HG03469 (cell line): ENCODE measurements around the gene NCAPD3.
A peak's percentile ranks its signal among the peaks of the same experiment; 100 is the strongest.
"Not testable (repeated sequence)": the region's sequence is repeated elsewhere in the genome, so short reads cannot be mapped to it uniquely, and the experiment has no call there.

Source experiments
- ATAC-seq: cut with Tn5 transposase; IDR thresholded peaks from one replicate; pipeline ENCODE4 v1.9.1; 2021; ENCODE audit warnings: mild to moderate bottlenecking, moderate library complexity, moderate number of reproducible peaks; ENCODE audit not compliant: unreplicated experiment

NCAPD3 gene

GRCh38 chr11:134224710-134225664, 1.2 kb upstream of the NCAPD3 start:
- ATAC-seq: peak; percentile 7

GRCh38 chr11:134223121-134223520, 646 bp downstream of the NCAPD3 start:
- ATAC-seq: no peak

GRCh38 chr11:134216816-134217215, 7.0 kb downstream of the NCAPD3 start:
- no peak for ATAC-seq

- no peak for ATAC-seq
Observed at GRCh38 chr11:134215836-134216235, 7.9 kb downstream of the NCAPD3 start.

- no peak for ATAC-seq
Observed at GRCh38 chr11:134207538-134208239, 16.1 kb downstream of the NCAPD3 start.

- no peak for ATAC-seq
Observed at GRCh38 chr11:134206185-134206584, 17.6 kb downstream of the NCAPD3 start.

GRCh38 chr11:134205729-134206128, 18.0 kb downstream of the NCAPD3 start:
- ATAC-seq: no peak

- no peak for ATAC-seq
Observed at GRCh38 chr11:134202661-134203060, 21.1 kb downstream of the NCAPD3 start.

- ATAC-seq: no peak
Observed at GRCh38 chr11:134200688-134201087, 23.1 kb downstream of the NCAPD3 start.

- ATAC-seq: no peak
Observed at GRCh38 chr11:134199531-134199930, 24.2 kb downstream of the NCAPD3 start.

- ATAC-seq: no peak
Observed at GRCh38 chr11:134196756-134197155, 27.0 kb downstream of the NCAPD3 start.

GRCh38 chr11:134188092-134188491, 35.7 kb downstream of the NCAPD3 start:
- not testable (repeated sequence) for ATAC-seq

GRCh38 chr11:134181707-134182106, 42.1 kb downstream of the NCAPD3 start:
- ATAC-seq: no peak

- no peak for ATAC-seq
Observed at GRCh38 chr11:134178032-134178674, 45.6 kb downstream of the NCAPD3 start.

GRCh38 chr11:134176284-134176683, 47.5 kb downstream of the NCAPD3 start:
- no peak for ATAC-seq

GRCh38 chr11:134173296-134173695, 50.5 kb downstream of the NCAPD3 start:
- ATAC-seq: no peak

GRCh38 chr11:134171951-134172350, 51.8 kb downstream of the NCAPD3 start:
- no peak for ATAC-seq

- ATAC-seq: no peak
Observed at GRCh38 chr11:134170919-134171281, 52.9 kb downstream of the NCAPD3 start.

- ATAC-seq: no peak
Observed at GRCh38 chr11:134170177-134170918, 53.4 kb downstream of the NCAPD3 start.

- ATAC-seq: no peak
Observed at GRCh38 chr11:134164490-134165370, 59.0 kb downstream of the NCAPD3 start.
